PFSK-1 (cell line): ENCODE data around the gene TRAM1L1. TPM values are rescaled to one million over a fixed set of nuclear protein-coding genes. Genes with fewer than 3 reads are reported as not detected.
A peak's percentile ranks its signal among the peaks of the same experiment; 100 is the strongest.

Experiments used
- FOXP2 ChIP-seq: optimal IDR thresholded peaks from 2 replicates; pipeline ENCODE3; 2011; ENCODE audit warnings: borderline replicate concordance, control low read depth, inconsistent platforms; ENCODE audit not compliant: insufficient read depth; ENCODE audit errors: extremely low read length, extremely low read depth
- POLR2AphosphoS5 ChIP-seq: IDR thresholded peaks from 2 replicates; pipeline ENCODE4 v1.6.1; 2012; ENCODE audit warnings: low read depth, mild to moderate bottlenecking, control low read depth, low read length, moderate library complexity
- SIN3A ChIP-seq: IDR thresholded peaks from 2 replicates; pipeline ENCODE4 v1.6.1; 2012; ENCODE audit warnings: mild to moderate bottlenecking, low read length, moderate library complexity, borderline replicate concordance; ENCODE audit not compliant: insufficient read depth
- TAF1 ChIP-seq: IDR thresholded peaks from 2 replicates; pipeline ENCODE4 v1.6.1; 2012; ENCODE audit warnings: low read length, control low read depth, borderline replicate concordance; ENCODE audit not compliant: insufficient read depth
- polyA plus RNA-seq: library from polyadenylated mRNA; unstranded; fragments of >200 nt; gene quantifications from one replicate; pipeline ENCODE4 v1.2.1, GENCODE V29; 2012; ENCODE audit warnings: low read depth, missing spikeins; ENCODE audit not compliant: insufficient read length
- TF ChIP-seq, protein P1 (sequence below), 2 experiments: IDR thresholded peaks; 2 replicates each; pipeline versions ENCODE4 v1.6.1 to v1.8.0; 2011 to 2012; ENCODE audit warnings: low read depth in 2 of 2, low read length in 2 of 2, control low read depth in 1 of 2, inconsistent platforms in 1 of 2, mild to moderate bottlenecking in 1 of 2, moderate library complexity in 1 of 2; ENCODE audit not compliant: insufficient read depth in 1 of 2

TRAM1L1 gene
- not detected for polyA plus RNA-seq

DNA sequence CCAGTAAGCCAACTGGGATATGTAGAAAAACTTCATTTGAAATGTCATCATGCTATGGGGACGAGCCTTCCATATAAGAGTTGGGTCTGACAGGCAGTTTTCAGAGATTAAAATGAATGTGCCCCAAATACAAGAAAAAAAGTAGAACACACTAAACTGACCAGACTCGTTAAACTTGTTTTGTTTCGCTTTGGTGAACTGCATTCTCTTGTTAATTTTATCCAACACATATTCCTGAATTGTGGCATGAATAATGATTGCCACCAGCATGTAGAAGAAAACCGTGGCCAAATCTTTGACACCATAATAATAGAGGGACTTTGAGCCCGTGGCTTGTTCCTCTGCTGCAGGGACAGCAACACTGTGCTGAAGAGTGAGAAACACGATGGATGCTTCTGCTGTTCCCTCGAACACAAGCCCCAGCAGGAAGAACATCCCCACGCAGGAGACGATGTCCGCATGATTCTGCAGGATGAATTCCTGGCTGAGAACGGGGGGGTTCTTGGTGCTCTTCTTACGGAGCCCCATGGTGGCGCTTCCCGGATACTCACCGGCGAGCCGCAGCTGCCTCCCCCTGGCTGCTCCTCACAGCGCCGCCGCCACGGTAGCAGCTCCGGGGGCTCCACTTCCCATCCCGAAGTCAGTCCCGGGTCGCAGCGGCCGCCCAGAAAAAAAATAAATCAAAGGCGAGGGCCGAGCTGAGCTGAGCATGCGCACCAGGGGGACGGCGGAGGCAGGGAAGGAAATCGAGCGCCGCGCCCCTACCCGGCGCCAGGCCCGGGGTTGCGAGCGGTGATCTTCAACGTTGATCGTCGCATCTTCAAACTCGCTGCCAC is at the start of gene TRAM1L1:
TRAM1L1 (minus strand) TSS at position 711 of the 836 bp plus-strand sequence; CDS start at position 528, 183 bp downstream.
- TF ChIP-seq TAF1 (no peak), POLR2AphosphoS5 (0 out of 2 replicates have a peak, but pooled peaks have one; percentile 41)

DNA sequence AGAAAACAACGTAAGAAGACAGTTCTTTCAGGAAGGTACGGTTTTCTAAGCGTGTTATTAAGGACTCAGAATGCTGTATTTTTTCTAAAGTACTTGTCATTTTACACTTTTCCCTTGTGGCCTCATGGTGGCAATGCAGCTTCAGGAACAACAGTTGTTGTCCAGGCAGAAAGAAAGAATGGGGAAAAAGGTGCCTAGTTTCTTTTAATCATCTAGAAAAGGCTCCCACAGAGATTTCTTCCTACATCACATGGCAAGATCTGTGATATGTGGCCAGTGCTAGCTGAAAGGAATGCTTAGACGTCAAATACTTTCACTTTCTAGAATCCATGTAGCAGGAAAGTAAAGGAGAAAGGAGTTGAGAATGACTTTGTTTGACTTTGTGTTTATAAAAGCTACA is 49.0 kb upstream of the TRAM1L1 start:
- no peak for TF ChIP-seq SIN3A
- no peak for TF ChIP-seq POLR2AphosphoS5
- TF ChIP-seq FOXP2, result no peak
- TF ChIP-seq TAF1, result no peak
- TF ChIP-seq, protein P1, sequence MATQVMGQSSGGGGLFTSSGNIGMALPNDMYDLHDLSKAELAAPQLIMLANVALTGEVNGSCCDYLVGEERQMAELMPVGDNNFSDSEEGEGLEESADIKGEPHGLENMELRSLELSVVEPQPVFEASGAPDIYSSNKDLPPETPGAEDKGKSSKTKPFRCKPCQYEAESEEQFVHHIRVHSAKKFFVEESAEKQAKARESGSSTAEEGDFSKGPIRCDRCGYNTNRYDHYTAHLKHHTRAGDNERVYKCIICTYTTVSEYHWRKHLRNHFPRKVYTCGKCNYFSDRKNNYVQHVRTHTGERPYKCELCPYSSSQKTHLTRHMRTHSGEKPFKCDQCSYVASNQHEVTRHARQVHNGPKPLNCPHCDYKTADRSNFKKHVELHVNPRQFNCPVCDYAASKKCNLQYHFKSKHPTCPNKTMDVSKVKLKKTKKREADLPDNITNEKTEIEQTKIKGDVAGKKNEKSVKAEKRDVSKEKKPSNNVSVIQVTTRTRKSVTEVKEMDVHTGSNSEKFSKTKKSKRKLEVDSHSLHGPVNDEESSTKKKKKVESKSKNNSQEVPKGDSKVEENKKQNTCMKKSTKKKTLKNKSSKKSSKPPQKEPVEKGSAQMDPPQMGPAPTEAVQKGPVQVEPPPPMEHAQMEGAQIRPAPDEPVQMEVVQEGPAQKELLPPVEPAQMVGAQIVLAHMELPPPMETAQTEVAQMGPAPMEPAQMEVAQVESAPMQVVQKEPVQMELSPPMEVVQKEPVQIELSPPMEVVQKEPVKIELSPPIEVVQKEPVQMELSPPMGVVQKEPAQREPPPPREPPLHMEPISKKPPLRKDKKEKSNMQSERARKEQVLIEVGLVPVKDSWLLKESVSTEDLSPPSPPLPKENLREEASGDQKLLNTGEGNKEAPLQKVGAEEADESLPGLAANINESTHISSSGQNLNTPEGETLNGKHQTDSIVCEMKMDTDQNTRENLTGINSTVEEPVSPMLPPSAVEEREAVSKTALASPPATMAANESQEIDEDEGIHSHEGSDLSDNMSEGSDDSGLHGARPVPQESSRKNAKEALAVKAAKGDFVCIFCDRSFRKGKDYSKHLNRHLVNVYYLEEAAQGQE (IDR thresholded peaks at IDR 0.05; ENCODE audit: insufficient read depth in 1 of 2, low read depth in 2 of 2, low read length in 2 of 2), result no peak

DNA sequence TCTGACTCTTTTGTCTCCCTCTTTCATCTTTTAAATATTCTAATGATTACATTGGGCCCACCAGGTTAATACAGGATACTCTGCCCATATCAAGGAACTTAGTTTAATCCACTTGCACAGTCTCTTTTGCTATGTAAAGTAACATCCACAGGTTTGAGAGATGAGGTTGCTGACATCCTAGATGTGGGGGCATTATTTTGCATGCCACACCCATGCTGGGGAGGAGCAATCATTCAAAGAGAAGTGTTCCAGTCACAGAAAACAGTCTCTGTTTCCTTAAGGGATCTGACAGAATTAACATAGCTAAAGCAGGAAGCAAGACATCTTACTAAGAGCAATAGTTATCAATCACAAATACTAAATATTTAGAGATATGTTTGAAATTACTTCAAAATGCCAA is 11.5 kb upstream of the TRAM1L1 start:
- TF ChIP-seq, protein P1 (IDR thresholded peaks at IDR 0.05; ENCODE audit: insufficient read depth in 1 of 2, low read depth in 2 of 2, low read length in 2 of 2), result no peak
- TF ChIP-seq TAF1 (no peak), SIN3A (no peak), FOXP2 (no peak), POLR2AphosphoS5 (no peak)

DNA sequence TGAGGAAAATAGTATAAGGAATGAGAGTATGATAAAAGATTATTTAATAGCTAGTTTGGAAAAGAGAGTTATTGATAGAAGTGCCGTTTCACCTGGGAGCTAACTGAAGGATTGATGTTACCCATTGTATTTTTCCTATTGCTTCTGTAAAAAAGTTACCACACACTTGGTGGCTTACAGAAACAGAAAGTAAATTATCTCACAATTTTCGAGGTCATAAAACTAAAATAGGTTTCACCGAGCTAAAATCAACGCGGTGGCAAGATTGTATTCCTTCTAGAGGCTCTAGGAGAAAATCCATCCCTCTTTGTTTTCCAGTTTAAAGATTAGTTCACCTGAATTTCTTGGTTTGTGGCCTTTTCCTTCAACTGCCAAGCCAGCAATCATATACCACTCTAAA is 11.1 kb upstream of the TRAM1L1 start:
- TF ChIP-seq FOXP2, result no peak
- no peak for TF ChIP-seq TAF1
- TF ChIP-seq POLR2AphosphoS5, result no peak
- no peak for TF ChIP-seq SIN3A
- TF ChIP-seq, protein P1 (IDR thresholded peaks at IDR 0.05; ENCODE audit: insufficient read depth in 1 of 2, low read depth in 2 of 2, low read length in 2 of 2), result no peak

DNA sequence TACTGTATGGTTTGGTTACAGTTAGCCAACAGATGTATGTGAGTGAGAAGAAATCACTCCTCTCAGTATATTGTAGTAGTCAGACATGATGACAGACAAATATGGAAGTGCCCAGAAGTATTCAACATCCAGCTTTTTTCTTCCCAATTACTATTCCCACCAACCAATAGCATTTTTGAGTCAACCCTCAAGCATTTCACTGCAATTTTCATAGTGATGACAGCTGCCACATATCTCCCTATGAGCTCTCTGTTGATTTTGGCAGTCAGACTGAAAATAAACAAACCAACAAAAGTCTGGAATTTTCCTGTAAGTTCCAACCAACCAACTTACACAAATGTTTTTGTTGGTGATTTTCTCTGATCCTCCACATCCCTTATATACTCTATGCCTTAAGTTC is 8.2 kb upstream of the TRAM1L1 start:
- no peak for TF ChIP-seq TAF1
- no peak for TF ChIP-seq SIN3A
- TF ChIP-seq POLR2AphosphoS5, result no peak
- TF ChIP-seq, protein P1 (IDR thresholded peaks at IDR 0.05; ENCODE audit: insufficient read depth in 1 of 2, low read depth in 2 of 2, low read length in 2 of 2), result no peak
- TF ChIP-seq FOXP2, result no peak
